T-helper 9 cell (primary cell): ENCODE measurements around the gene EVI5L.
A peak's percentile ranks its signal among the peaks of the same experiment; 100 is the strongest.
"Not testable (repeated sequence)": the region's sequence is repeated elsewhere in the genome, so short reads cannot be mapped to it uniquely, and the experiment has no call there.

Experiments
- DNase-seq: peaks from one replicate; pipeline ENCODE4 v3.0.0-alpha.2; 2020

The EVI5L gene

DNA sequence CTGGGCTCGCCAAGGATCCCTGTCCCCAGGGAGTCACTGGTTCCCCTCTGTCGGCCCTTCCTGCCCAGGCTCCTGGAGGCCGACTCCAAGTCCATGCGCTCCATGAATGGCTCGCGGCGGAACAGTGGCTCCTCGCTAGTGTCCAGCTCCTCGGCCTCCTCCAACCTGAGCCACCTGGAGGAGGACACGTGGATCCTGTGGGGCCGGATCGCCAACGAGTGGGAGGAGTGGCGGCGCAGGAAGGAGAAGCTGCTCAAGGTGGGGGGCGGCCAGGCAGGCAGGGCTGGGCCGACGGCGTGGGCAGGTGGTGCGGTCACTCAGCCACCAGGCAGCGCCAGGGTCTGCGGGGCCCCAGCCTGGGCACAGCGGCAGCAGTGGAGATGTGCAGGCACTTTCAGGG is 17.6 kb downstream of the EVI5L start:
- no peak for DNase-seq

DNA sequence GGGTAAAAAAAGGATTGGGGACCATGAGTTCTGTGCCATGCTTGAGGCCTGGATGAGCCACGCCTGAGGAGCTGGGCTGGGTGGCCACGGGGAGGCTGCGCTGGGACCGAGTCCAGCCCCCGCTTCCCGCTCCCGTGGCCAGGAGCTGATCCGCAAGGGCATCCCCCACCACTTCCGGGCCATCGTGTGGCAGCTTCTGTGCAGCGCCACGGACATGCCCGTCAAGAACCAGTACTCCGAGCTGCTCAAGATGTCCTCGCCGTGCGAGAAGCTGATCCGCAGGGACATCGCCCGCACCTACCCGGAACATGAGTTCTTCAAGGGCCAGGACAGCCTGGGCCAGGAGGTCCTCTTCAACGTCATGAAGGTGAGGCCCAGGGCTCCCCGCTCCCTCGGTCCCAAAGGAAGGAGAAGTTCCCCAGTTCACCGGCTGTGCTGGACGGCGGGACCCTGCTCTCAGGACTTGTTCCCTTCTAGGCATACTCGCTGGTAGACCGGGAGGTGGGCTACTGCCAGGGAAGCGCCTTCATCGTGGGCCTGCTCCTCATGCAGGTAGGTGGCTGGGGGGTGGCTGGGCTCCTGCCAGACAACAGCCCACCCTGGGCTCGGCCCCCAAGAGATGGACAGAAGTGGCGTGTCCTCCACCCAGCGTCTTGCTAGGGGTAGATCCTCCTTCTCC is 18.9 kb downstream of the EVI5L start:
- DNase-seq, result no peak

DNA sequence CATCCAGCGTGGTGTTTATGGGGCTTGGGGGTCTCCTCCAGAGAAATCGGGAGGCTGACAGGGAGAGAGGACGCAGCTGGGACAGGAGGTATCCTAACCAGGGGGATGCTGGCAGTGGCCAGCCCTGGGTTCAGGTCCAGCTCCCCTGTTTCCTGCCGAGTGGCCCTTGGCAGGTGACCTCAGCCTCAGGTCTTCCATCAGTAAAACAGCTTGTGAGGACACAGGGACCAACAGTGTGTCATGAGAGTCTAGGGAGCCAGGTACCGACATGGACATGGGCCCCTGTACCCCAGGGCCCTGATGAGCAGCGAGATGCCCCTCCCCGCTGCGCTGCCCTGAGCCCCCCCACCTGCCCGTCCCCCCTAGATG is 19.6 kb downstream of the EVI5L start:
- no peak for DNase-seq

DNA sequence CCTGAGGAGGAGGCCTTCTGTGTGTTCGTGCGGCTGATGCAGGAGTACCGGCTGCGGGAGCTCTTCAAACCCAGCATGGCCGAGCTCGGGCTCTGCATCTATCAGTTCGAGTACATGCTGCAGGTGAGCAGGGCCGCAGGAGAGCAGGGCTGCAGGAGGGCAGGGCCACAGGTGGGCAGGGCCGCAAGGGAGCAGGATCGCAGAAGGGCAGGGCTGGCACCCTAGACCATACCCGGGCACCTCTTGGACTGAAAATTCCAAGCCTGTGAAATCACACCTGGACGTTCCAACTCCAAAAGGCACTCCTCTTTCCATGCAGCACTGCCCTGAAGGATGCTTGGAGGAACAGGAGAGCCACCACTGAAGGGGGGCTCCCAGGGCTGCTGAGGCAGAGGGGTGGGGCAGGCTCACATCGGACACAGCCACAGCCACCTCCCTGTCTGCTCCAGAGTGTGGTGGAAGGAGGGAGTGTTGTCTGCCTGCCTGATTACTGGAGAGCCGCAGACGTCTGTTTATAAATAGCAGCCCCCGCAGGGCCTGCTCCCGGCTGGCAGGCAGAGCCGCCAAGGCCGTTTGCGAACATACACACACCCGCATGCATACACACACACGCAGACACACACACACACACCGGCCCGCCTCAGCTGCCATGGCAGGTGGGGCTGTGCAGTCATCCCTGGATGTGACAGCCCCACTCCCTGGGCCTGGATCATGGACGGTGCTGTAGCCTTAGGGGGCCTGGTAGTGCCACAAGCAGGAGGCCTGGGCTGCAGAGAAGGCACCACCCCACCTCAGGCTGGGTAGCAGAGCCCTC is 20.2 kb downstream of the EVI5L start:
- DNase-seq, result no peak

DNA sequence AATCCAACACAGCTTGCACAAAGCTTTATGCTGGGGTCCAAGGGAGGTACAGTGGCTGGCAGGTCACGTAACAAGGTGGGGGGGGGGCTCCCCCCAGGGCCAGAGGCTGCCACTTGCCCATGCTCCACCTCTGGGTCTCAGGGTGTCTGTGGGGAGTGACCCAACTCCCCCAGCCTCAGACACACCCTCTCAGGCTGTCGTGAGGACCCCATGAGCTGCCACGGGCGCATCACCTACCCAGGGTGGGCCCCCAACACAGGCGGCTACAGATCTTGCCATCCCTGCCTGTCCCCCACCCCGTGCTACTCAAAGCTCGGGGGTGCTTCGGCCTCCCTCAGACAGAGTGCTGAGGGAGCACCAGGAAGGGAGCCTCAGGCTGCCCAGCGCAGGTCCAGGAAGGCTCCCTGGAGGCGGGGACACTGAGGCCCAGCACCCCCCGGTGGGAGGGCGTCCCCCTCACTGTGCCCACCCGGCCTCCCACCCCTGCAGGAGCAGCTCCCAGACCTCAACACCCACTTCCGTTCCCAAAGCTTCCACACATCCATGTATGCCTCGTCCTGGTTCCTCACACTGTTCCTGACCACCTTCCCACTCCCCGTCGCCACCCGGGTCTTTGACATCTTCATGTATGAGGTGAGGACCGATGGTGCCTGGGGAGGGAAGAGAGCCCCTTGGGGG is 21.1 kb downstream of the EVI5L start:
- DNase-seq, result no peak

DNA sequence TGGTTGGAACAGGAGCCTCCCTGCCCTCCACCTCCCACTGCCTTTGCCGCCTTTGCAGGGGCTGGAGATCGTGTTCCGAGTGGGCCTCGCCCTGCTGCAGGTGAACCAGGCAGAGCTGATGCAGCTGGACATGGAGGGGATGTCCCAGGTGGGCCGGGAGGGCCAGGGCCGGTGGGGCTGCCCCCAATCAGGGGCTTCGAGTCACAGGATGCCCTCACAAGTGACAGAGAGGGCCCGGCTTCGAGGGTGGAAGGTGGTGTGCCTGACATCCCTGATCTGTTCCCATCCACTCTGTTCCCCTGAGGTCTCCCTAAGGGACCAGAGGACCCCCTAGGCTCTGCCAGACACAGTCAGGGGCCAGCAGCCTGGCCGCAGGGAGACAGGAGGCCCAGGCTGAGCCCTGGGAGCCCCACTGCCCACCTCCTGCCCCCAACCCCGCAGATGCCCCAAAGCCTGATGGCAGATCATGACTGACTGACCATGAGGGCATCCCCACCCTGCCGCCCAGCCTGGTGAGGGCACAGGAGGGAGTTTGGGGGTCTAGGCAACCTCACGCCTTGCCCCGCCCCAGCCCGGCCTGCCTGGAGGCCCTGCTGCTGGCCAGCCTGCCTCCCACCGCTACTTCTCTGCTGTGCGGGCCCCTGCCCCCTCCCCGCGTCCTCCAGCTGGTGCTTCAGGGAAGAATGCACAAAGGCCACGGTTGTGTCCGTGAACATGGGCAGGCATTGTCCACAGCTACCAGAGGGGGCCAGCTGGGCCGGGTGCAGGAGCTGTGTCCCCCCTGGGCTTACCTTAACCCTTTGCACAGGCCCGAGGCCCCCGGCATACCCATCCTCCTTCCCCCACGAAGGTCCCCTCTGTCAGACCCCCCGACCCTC is 21.8 kb downstream of the EVI5L start:
- no peak for DNase-seq

DNA sequence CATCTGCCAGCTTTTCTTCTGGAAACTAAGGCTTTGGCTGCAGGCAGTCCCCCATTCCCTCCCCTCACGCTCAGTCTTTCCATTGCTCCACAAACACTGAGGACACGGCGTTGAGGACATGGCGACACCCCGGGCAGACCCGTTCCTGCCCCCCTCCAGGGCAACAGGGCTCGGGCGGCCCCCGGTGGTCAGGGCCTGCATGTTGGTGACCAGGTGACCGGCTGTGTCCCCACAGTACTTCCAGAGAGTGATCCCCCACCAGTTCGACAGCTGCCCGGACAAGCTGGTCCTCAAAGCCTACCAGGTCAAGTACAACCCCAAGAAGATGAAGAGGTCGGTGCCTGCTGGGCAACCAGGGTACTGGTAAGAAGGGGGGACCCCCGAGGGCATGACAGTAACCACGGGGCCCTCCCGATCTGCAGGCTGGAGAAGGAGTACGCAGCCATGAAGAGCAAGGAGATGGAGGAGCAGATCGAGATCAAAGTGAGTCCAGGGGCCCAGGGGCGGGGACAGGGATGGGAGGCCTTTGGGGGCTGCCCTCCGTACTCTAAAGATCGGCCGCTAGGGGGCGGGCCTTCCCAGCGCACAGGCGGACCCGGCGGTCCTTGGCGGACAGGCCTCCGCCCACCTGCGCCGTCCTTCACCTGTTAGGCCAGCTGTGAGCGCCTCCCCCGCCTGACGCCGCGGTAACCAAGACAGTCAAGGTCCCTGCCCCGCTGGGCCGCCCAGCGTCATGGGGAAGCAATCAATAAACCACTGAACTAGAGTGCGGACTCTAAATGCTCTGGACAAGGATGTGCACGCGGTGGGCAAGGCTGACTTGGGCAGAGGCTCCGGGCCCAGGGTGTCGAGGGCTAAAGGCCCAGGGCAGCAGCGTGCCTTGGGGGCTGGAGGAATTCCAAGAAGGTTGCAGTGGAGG is 23.1 kb downstream of the EVI5L start:
- DNase-seq, result peak; percentile 60

DNA sequence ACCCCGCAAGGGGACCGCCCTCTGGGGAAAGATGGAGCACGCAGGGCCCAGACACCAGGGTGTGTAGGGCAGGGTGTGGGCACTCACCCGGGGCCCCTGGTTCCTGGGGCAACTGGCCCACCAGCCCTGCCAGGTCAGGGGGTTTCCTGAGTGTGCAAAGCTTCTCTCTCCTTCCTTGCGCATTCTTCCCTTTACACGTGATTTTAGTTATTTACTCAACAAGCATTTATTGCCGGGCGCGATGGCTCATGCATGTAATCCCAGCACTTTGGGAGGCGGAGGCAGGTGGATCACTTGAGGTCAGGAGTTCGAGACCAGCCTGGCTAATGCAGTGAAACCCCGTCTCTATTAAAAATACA is 23.7 kb downstream of the EVI5L start:
- DNase-seq, result no peak

DNA sequence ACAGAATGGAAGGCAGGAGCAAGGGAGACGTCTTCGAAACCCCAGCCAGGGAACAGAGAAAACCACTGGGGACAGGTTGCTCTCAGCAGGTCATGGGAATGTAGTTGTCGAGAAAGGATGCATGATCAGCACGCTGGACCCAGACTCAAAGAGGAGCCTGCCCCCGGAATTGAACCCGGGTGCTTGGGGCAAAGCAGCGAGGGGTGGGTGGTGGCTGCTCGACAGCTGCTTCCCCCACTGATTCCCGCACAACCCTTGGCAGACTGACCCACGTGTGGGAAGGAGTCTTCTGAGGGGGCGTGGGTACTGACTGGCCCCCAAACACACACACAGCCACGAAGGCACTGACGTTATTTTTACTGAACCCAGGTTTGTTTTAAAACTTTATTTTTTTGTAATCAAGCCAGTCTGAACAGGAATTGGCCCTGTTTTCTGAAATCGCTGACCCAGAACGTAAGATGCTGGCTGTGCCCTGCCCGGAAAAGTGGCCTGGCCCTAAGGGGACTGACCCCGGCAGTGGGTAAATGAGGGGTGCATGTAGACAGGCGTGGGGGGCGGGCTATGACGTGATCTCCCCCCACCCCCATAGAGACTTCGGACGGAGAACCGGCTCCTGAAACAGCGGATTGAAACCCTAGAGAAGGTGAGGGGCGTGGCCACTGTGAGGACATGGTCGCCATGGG is 25.5 kb downstream of the EVI5L start:
- no peak for DNase-seq

DNA sequence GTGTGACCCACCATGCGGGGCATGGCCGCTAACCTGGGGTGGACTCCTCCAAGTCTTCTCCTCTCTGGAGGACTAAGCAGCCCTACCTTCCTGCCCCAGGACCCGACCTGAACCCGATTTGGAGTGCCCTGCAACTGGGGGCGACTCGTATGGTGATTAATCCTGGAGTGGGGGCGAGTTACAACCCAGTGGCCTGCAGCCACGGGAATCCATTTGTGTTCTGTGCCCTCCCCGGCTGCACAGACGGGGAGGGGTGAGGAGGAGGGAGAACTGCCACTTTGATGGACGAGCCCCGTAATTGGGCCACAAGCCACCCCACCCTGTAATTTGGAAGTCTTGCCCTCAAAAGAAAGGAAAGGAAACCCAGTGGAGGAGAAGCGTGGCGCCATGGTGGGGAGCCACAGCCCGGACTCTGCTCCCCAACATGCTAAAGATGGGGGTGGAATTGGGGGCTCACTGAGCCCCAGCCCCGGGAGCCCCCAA is 26.1 kb downstream of the EVI5L start:
- DNase-seq, result no peak

DNA sequence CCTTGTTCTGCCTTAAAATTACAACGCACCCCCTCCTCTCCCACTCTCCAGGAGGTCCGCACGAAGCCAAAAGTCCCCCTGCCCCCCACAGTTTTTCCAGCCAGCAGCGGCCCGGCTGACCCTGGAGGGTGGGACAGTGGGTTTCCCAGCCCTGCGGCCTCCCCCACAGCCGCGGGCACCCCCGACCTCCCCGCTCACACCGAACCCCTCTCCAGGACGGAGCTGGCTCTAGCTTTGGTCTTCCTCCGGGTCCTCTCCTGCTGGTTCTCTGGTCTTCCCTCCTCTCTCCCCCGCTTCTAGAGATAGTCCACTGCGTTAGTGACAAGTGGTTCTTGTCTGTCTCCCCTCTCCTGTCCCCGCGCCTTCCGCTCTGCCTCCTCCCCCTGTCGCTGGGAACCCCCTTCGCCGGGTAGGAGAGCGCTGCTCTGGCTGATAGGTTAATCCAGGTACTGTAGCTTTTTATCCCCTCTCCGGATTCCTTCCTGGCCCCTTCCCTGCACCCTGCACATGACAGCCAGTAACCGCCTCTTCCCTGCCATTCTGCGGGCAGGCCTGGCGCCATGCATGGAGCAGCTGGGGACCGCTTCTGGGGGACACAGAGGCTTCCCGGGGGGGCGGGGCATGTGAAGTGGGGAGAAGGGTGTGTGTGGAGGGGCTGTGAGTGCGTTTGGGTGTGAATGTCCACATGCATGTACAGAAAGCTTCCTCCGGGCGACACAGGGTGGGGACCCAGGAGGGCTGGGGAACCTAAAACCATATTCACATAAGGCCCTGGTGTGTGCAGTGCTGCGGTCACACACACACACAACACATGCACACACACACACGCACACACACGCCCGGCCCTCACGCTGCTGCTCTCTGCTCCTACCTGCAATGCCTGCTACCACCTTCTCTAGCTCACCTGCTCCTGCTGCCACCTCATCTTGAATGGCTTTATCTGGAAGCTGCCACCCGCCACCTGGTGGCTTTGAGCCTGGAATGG is 27.0 kb downstream of the EVI5L start:
- DNase-seq, result no peak

DNA sequence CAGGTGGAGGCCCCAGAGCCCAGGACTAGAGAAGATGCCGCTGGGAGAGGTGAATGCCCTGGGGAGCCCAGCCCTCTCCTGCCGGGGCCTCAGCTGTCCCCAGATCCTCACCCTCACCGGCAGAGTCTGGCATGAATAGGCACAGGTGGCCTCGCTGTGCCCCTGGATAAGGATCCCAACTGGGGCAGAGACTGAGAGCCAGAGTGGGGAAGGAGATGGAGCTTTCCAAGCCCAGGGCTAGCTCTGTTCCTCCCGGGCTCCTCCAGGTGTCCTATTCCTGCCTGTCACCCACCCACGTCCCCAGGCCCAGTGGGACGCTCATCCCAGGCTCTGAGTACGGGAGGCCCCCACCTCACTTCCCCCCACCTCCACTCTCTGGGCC is 27.7 kb downstream of the EVI5L start:
- no peak for DNase-seq

DNA sequence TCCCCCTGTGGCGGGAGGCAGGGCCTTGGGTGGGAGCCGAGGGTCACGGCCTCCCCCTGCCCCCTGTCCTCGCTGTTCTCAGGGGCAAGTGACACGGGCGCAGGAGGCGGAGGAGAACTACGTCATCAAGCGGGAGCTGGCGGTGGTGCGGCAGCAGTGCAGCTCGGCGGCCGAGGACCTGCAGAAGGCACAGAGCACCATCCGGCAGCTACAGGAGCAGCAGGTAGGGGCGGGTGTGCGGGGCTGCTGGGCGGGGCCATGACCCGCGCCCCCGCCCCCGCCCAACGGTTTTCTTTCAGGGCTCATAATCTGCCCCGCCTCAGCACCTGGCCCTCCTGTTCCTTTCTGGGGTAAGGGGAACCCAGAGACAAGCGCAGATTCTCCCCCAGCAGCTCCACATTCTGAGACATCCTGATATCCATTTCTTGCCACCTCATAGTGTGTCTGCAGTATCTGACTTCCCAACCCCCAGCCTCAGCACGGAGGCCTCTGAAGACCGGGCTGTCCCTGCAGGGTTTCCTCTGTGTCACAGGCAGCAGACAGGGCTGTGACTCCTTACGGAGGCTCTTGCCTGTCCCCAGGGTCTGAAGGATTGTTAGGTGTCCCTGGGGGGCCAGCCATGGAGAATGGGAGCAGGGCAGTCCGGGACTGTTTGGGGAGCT is 28.2 kb downstream of the EVI5L start:
- DNase-seq, result no peak

DNA sequence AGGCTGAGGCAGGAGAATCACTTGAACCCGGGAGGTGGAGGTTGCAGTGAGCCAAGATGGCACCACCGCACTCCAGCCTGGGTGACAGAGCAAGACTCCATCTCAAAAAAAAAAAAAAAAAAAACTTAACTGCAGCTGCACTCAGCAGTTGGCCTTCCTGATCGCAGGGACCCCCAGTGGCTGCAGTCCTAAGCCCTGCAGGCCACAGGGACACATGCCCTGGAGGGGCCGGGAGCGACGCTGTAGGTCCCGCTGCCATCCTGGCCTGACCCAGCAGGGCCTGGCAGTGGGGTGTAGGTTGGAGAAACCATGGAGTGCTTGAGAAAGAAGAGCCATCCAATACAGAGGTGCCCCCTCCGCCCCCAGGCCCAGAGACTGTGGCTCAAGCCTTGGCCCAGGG is 29.1 kb downstream of the EVI5L start:
- not testable (repeated sequence) for DNase-seq

DNA sequence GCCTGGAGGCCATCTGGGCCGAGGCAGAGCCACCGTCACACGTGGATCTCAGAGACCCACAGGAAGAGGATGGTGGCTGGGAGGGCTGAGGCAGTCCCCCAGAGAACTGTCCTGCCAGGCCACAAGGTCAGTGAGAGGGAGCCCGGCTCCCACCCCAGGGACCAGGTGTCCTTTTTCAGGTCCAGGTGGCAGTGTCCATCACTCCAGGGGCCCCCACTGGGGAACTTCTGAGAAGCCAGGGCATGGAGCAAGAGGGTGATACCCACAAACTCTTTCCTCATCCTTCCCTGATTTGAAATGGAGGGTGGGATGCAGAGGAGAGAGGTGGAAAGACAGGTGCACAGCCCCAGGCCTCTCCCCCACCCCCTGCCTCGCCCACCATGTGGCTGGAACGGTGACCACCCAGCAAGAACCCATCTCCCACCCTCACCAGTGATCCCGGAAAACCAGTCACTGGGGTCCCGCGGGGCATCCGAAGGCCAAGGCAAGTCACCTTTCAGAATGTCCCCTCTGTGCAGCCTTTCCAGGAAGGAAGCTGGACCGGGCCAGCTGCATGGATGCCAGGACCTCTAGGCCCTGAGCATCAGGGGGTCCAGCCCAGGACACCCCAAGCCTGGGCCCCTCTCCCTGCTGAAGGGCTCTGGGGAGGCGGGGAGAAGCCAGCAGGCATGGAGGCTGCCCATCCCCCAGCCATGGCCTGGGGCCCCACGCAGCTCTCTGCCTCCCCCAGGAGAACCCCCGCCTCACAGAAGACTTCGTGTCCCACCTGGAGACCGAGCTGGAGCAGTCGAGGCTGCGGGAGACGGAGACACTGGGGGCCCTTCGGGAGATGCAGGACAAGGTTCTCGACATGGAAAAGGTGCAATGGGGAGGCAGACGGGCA is 30.1 kb downstream of the EVI5L start:
- DNase-seq, result no peak

DNA sequence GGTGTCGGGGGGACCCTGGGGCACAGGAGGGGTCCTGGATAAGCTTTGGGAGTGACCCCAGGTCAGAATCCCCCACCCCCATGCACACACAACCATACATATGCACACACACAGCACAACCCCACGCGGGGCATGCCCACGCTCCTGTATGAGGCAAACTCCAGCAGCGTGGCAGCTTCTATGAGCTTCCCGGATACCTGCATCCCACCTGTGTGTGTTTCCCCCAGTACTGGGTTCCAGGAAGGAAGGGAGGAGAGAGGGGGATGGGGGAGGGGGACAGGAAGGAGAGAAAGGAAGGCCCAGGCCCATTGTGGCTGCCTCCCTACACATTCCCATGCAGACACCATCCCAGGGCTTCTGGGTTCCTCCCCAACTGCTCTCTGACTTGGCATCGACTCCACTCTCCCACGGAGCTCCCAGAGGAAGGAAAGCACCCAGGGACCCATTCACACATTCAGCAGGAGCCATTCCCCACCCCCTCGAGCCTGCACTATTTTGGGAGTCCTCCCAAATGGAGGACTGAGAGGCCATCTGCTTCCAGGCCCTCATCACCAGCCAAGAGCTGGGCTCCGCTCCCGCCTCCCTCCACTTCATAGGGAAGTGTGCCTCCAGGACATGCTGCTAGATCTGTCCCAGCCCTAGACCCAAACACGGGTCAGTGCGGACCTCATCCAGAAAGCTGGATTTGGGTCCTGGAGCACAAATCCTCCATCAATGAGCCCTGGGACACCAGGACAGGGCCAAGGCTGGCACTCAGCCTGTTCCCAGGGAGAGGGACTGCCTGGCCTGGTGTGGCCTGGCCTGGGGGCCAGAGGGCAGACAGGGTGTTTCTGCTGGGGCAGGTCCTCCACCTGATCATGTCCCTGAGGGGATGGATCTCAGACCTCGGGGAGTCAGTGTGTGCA is 30.9 kb downstream of the EVI5L start:
- no peak for DNase-seq
